Measurements from ENCODE around the gene KNL1. TPM values are rescaled to one million over a fixed set of nuclear protein-coding genes. Genes with fewer than 3 reads are reported as not detected.

Gene KNL1
- polyA plus RNA-seq, 2 of the 4 experiments (the other 2 are of a cell fraction) = 7.6 to 13.2 TPM

DNA sequence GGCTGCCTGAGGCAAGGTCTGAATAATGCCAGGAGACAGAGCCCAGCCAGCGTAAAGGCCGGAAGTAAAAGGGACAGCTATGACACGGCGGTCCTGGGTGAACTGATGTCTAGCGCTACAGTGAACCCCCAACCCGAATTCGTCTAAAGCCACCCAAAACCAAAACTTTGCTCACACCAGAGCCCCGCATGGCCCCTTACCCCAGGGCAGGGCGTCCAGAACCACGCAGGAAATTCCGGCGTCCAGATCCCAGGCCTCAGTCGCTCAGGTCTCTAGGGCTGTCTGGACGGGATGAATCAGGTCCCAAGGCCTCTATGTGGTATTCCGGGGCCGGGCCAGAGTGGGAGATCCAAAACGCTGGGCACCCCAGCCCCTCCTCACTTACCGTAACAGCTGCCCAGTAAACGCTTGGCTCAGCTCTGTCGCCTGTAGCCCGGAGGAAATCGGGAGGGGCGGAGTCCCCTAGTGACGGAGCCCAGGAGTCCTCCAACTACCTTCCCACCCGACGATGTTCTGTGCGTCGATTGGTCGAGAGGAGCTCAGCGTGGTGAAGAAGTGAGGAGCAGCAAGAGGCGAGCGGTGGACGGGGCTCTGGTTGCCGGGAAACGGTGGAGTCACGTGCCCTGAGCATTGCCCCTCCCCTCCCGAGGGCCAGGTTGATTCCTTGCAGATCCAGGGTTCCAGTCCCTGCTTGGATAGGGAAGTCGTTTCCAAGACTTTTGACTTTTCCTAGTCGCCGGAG lies 29.3 kb upstream of the KNL1 start, which contains the start of gene CCDC32:
Gene CCDC32, minus strand, starts transcription at position 452 of the 742 bp plus-strand sequence. CDS start 2,027 bp downstream, outside the sequence.
- H3K27ac ChIP-seq = peak within 1 kb of the TSS; percentile 84 to 95
- peak within 1 kb of the TSS; percentile 81 for H3K4me2 ChIP-seq
- FAIRE-seq (no peak), ATAC-seq (peak; percentile 98 to 99), DNase-seq (ENCODE audit: low read depth in 1 of 2, low spot score in 1 of 2) (peak; percentile 97)
- peaks cover 4% of the 10 kb centered on the region; the same call in 1 of the 3 replicates for H3K4me1 ChIP-seq
- POLR2A ChIA-PET = interaction anchor here (0.5 to 1.5 kb wide), 5 partner anchors 19 to 443 kb away, joined by 3 to 5 read pairs (median 3); no protein-coding TSS in a partner anchor
- no peaks in the 10 kb centered on the region for H3K9me3 ChIP-seq
- CTCF ChIA-PET = interaction anchor here (1.0 to 1.9 kb wide), 4 partner anchors 24 to 217 kb away, joined by 3 to 5 read pairs (median 4); no protein-coding TSS in a partner anchor
- under 1% methylated on average over 20 of the region's 40 CpGs for WGBS (ENCODE audit: missing lambda C conversion rate)
- peak within 1 kb of the TSS; percentile 78 for H3K4me3 ChIP-seq
- TF ChIP-seq HDAC2 (IDR thresholded peaks at IDR 0.05) (no peak), MAX (IDR thresholded peaks at IDR 0.05) (no peak), CEBPB (IDR thresholded peaks at IDR 0.05) (no peak), RFX5 (IDR thresholded peaks at IDR 0.05) (0 out of 2 replicates have a peak, but pooled peaks have one; percentile 33), JUN (IDR thresholded peaks at IDR 0.05) (no peak; a peak in 1 of 5 replicates), EP300 (IDR thresholded peaks at IDR 0.05) (no peak), PBX3 (IDR thresholded peaks at IDR 0.05) (no peak), FOSL2 (IDR thresholded peaks at IDR 0.05) (no peak), FOSL2 (CRISPR knock-in tag; IDR thresholded peaks at IDR 0.05) (no peak), RARB (CRISPR knock-in tag; IDR thresholded peaks at IDR 0.05) (no peak), ZNF302 (CRISPR knock-in tag; IDR thresholded peaks at IDR 0.05) (no peak), CBX2 (IDR thresholded peaks at IDR 0.05; ENCODE audit: borderline replicate concordance, low read depth) (no peak), HOXB13 (CRISPR knock-in tag; IDR thresholded peaks at IDR 0.05; ENCODE audit: low read depth) (no peak), NPAS2 (CRISPR knock-in tag; IDR thresholded peaks at IDR 0.05; ENCODE audit: borderline replicate concordance) (no peak), FOSB (CRISPR knock-in tag; IDR thresholded peaks at IDR 0.05) (no peak), CBX8 (IDR thresholded peaks at IDR 0.05) (no peak), HOXB5 (CRISPR knock-in tag; IDR thresholded peaks at IDR 0.05) (no peak), E2F6 (IDR thresholded peaks at IDR 0.05; ENCODE audit: borderline replicate concordance, low read depth) (no peak), BHLHE40 (IDR thresholded peaks at IDR 0.05; ENCODE audit: low read depth, low read length) (0 out of 2 replicates have a peak, but pooled peaks have one; percentile 44), NFE2L2 (conservative IDR thresholded peaks at IDR 0.05; ENCODE audit: low read length) (no peak), ZSCAN20 (CRISPR knock-in tag; IDR thresholded peaks at IDR 0.05) (no peak), FOXS1 (CRISPR knock-in tag; IDR thresholded peaks at IDR 0.05) (no peak), KDM1A (IDR thresholded peaks at IDR 0.05; ENCODE audit: low read depth) (no peak), PHF8 (IDR thresholded peaks at IDR 0.05; ENCODE audit: borderline replicate concordance, low read depth) (peak; percentile 33; the same call in 1 of the 2 replicates), NR3C1 (IDR thresholded peaks at IDR 0.05) (no peak), MAZ (IDR thresholded peaks at IDR 0.05; ENCODE audit: borderline replicate concordance, low read depth, low read length) (no peak), SREBF2 (IDR thresholded peaks at IDR 0.05) (no peak), JUNB (IDR thresholded peaks at IDR 0.05) (no peak), RNF2 (IDR thresholded peaks at IDR 0.05; ENCODE audit: borderline replicate concordance, low read depth) (no peak), MAFK (IDR thresholded peaks at IDR 0.05; ENCODE audit: partially characterized antibody) (peak; percentile 22), MYC (IDR thresholded peaks at IDR 0.05; ENCODE audit: borderline replicate concordance, low read length) (no peak), KDM5A (IDR thresholded peaks at IDR 0.05) (no peak), GATA3 (IDR thresholded peaks at IDR 0.05; ENCODE audit: borderline replicate concordance) (no peak), POLR2A (IDR thresholded peaks at IDR 0.05; ENCODE audit: low read length) (peak; percentile 56), SMC3 (IDR thresholded peaks at IDR 0.05) (no peak), ESRRA (IDR thresholded peaks at IDR 0.05; ENCODE audit: borderline replicate concordance, low read length) (no peak)
- TF ChIP-seq, protein P1, sequence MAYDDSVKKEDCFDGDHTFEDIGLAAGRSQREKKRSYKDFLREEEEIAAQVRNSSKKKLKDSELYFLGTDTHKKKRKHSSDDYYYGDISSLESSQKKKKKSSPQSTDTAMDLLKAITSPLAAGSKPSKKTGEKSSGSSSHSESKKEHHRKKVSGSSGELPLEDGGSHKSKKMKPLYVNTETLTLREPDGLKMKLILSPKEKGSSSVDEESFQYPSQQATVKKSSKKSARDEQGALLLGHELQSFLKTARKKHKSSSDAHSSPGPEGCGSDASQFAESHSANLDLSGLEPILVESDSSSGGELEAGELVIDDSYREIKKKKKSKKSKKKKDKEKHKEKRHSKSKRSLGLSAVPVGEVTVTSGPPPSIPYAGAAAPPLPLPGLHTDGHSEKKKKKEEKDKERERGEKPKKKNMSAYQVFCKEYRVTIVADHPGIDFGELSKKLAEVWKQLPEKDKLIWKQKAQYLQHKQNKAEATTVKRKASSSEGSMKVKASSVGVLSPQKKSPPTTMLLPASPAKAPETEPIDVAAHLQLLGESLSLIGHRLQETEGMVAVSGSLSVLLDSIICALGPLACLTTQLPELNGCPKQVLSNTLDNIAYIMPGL (CRISPR knock-in tag; IDR thresholded peaks at IDR 0.05; ENCODE audit: borderline replicate concordance) = no peak

Measured in A549 (cell line).